Ishikawa (cell line): Measurements from ENCODE around the gene ITGB1BP2.

Source experiments
- CEBPB ChIP-seq: IDR thresholded peaks from 2 replicates; pipeline ENCODE4 v1.6.1; 2012
- CREB1 ChIP-seq: IDR thresholded peaks from 2 replicates; pipeline ENCODE4 v1.6.1; 2012; ENCODE audit warnings: low read depth
- EGR1 ChIP-seq: IDR thresholded peaks from 2 replicates; pipeline ENCODE4 v1.6.1; 2012
- EP300 ChIP-seq: IDR thresholded peaks from 2 replicates; pipeline ENCODE4 v1.6.1; 2012; ENCODE audit warnings: borderline replicate concordance
- FOXM1 ChIP-seq: IDR thresholded peaks from 2 replicates; pipeline ENCODE4 v1.6.1; 2012; ENCODE audit warnings: low read depth, borderline replicate concordance
- MAX ChIP-seq: IDR thresholded peaks from 2 replicates; pipeline ENCODE4 v1.6.1; 2012
- NFIC ChIP-seq: IDR thresholded peaks from 2 replicates; pipeline ENCODE4 v1.6.1; 2012
- RAD21 ChIP-seq: IDR thresholded peaks from 2 replicates; pipeline ENCODE4 v1.6.1; 2012; ENCODE audit warnings: low read depth
- REST ChIP-seq: IDR thresholded peaks from 2 replicates; pipeline ENCODE4 v1.6.1; 2012; ENCODE audit warnings: low read depth, mild to moderate bottlenecking
- TAF1 ChIP-seq: IDR thresholded peaks from 2 replicates; pipeline ENCODE4 v1.6.1; 2012; ENCODE audit warnings: low read depth, mild to moderate bottlenecking
- TCF12 ChIP-seq: IDR thresholded peaks from 2 replicates; pipeline ENCODE4 v1.6.1; 2012; ENCODE audit warnings: low read depth
- TEAD4 ChIP-seq: IDR thresholded peaks from 2 replicates; pipeline ENCODE4 v1.6.1; 2012
- USF1 ChIP-seq: IDR thresholded peaks from 2 replicates; pipeline ENCODE4 v1.6.1; 2012
- YY1 ChIP-seq: IDR thresholded peaks from 2 replicates; pipeline ENCODE4 v1.6.1; 2012; ENCODE audit warnings: low read depth
- ZBTB7A ChIP-seq: IDR thresholded peaks from 2 replicates; pipeline ENCODE4 v1.6.1; 2012; ENCODE audit warnings: low read depth

Gene ITGB1BP2

GRCh38 chrX:71301195-71301924 lies at the start of gene ITGB1BP2:
ITGB1BP2 (plus strand) TSS chrX:71301750; CDS start chrX:71301807, 57 bp downstream.
- TF ChIP-seq ZBTB7A (no peak), TEAD4 (no peak), MAX (no peak), REST (no peak), CREB1 (no peak), TAF1 (no peak), TCF12 (no peak), EP300 (no peak), EGR1 (no peak), RAD21 (no peak), CEBPB (no peak), USF1 (no peak), YY1 (no peak), NFIC (no peak), FOXM1 (no peak)

- TF ChIP-seq FOXM1 (no peak), RAD21 (no peak), EGR1 (no peak), CREB1 (no peak), ZBTB7A (no peak), CEBPB (no peak), TEAD4 (no peak), REST (no peak), USF1 (no peak)
These were observed 49.3 kb upstream of the ITGB1BP2 start for GRCh38 chrX:71252221-71252620.

GRCh38 chrX:71253253-71254091 lies 48.1 kb upstream of the ITGB1BP2 start:
- no peak for TF ChIP-seq MAX
- peak; percentile 53; the same call in 1 of the 2 replicates for TF ChIP-seq ZBTB7A
- peak; percentile 67 for TF ChIP-seq NFIC
- TF ChIP-seq REST: no peak
- TF ChIP-seq CREB1: no peak
